ENCODE measurements around the gene NFIB. TPM values are rescaled to one million over a fixed set of nuclear protein-coding genes. Genes with fewer than 3 reads are reported as not detected.

NFIB gene
- polyA plus RNA-seq, 3 donors = not detected

- H3K9ac ChIP-seq (ENCODE audit: insufficient read depth, low read length, poor library complexity, severe bottlenecking) = no peak overlapping the region
- intact Hi-C loops (cut with micrococcal nuclease) = no loop called here
- H3K4me2 ChIP-seq (replicated peaks; ENCODE audit: extremely low read depth, low read length, poor library complexity, severe bottlenecking) = no peak overlapping the region
- peaks cover 0 to 35% of the 10 kb centered on the region in 2 donors for H3K9me3 ChIP-seq (replicated peaks in 1 of 2; ENCODE audit: control insufficient read depth in 1 of 2, insufficient read depth in 1 of 2, low read length in 2 of 2)
- no peak overlapping the region for H3K27ac ChIP-seq (ENCODE audit: low read depth in 1 of 2, low read length in 2 of 2)
- TF ChIP-seq CTCF (IDR thresholded peaks at IDR 0.05) = no peak
- no peak overlapping the region for H3K4me3 ChIP-seq (replicated peaks in 1 of 3; ENCODE audit: low read depth in 2 of 3, low read length in 3 of 3)
- Mint-ChIP-seq H3K9me3 (peaks cover 5 to 43% (median 31%) of the 10 kb centered on the region in 7 donors), H3K27me3 (ENCODE audit: low read depth in 3 of 3) (peaks cover 78 to 93% (median 80%) of the 10 kb centered on the region in 3 donors), H3K4me1 (peaks cover 24% of the 10 kb centered on the region), H3K36me3 (peaks cover 7 to 12% of the 10 kb centered on the region in 2 donors), H3K27ac (no peak overlapping the region), H3K4me3 (peak overlapping the region in 1 of 2 donors; percentile 67)
- no peaks in the 10 kb centered on the region for H3K36me3 ChIP-seq (replicated peaks in 1 of 2; ENCODE audit: control insufficient read depth in 1 of 2, insufficient read depth in 2 of 2, low read length in 2 of 2)
- H4K20me1 ChIP-seq (ENCODE audit: insufficient read depth, low read length) = no peaks in the 10 kb centered on the region
- no peak for DNase-seq
- peaks cover 73 to 84% of the 10 kb centered on the region in 2 donors for H3K27me3 ChIP-seq (ENCODE audit: control insufficient read depth in 2 of 2, insufficient read depth in 2 of 2, low read length in 2 of 2)
- no CpG with 5 or more reads among the region's 4 CpGs for WGBS (ENCODE audit: insufficient coverage)
- H2AFZ ChIP-seq (ENCODE audit: insufficient read depth, low read depth, low read length, poor library complexity, severe bottlenecking) = no peak overlapping the region
- peaks cover 14 to 28% of the 10 kb centered on the region in 2 donors for H3K4me1 ChIP-seq (ENCODE audit: control insufficient read depth in 1 of 2, insufficient read depth in 2 of 2, low read length in 2 of 2)
- H3K79me2 ChIP-seq (ENCODE audit: insufficient read depth, low read length) = no peaks in the 10 kb centered on the region
Observed at GRCh38 chr9:14317667-14318320, 3.9 kb upstream of the NFIB start.

GRCh38 chr9:14316602-14317300 lies 2.8 kb upstream of the NFIB start:
- no peak overlapping the region for H3K9ac ChIP-seq (ENCODE audit: insufficient read depth, low read length, poor library complexity, severe bottlenecking)
- H3K4me2 ChIP-seq (replicated peaks; ENCODE audit: extremely low read depth, low read length, poor library complexity, severe bottlenecking) = no peak overlapping the region
- peaks cover 81 to 89% of the 10 kb centered on the region in 2 donors for H3K27me3 ChIP-seq (ENCODE audit: control insufficient read depth in 2 of 2, insufficient read depth in 2 of 2, low read length in 2 of 2)
- Mint-ChIP-seq H3K27me3 (ENCODE audit: low read depth in 3 of 3) (peaks cover 80 to 94% (median 83%) of the 10 kb centered on the region in 3 donors), H3K4me1 (peaks cover 19% of the 10 kb centered on the region), H3K9me3 (peaks cover 4 to 43% (median 25%) of the 10 kb centered on the region in 7 donors), H3K36me3 (peaks cover 6 to 12% of the 10 kb centered on the region in 2 donors), H3K4me3 (peak overlapping the region in 1 of 2 donors; percentile 91), H3K27ac (peak overlapping the region in 1 of 7 donors; percentile 15)
- no peak overlapping the region for H3K27ac ChIP-seq (ENCODE audit: low read depth in 1 of 2, low read length in 2 of 2)
- H3K4me1 ChIP-seq (ENCODE audit: control insufficient read depth in 1 of 2, insufficient read depth in 2 of 2, low read length in 2 of 2) = peaks cover 9 to 22% of the 10 kb centered on the region in 2 donors
- WGBS (ENCODE audit: insufficient coverage) = 92% methylated on average over 5 of the region's 8 CpGs
- no peaks in the 10 kb centered on the region for H4K20me1 ChIP-seq (ENCODE audit: insufficient read depth, low read length)
- H3K36me3 ChIP-seq (replicated peaks in 1 of 2; ENCODE audit: control insufficient read depth in 1 of 2, insufficient read depth in 2 of 2, low read length in 2 of 2) = no peaks in the 10 kb centered on the region
- DNase-seq = no peak
- H3K9me3 ChIP-seq (replicated peaks in 1 of 2; ENCODE audit: control insufficient read depth in 1 of 2, insufficient read depth in 1 of 2, low read length in 2 of 2) = peaks cover 0 to 42% of the 10 kb centered on the region in 2 donors
- no peak overlapping the region for H2AFZ ChIP-seq (ENCODE audit: insufficient read depth, low read depth, low read length, poor library complexity, severe bottlenecking)
- H3K79me2 ChIP-seq (ENCODE audit: insufficient read depth, low read length) = no peaks in the 10 kb centered on the region
- intact Hi-C loops (cut with micrococcal nuclease) = no loop called here
- no peak for TF ChIP-seq CTCF (IDR thresholded peaks at IDR 0.05)
- no peak overlapping the region for H3K4me3 ChIP-seq (replicated peaks in 1 of 3; ENCODE audit: low read depth in 2 of 3, low read length in 3 of 3)

All from CD14-positive monocyte (primary cell).